Liver (tissue), 3 donors: ENCODE data around the gene IGF1R.

Experiments
- CTCF ChIP-seq: fragments of 150-350 bp; IDR thresholded peaks from 2 replicates; pipeline ENCODE4 v1.5.1; 2017; ENCODE audit warnings: improper control_type of control experiment, low read depth, low read length; ENCODE audit not compliant: missing input control
- FOXA1 ChIP-seq: IDR thresholded peaks from 2 replicates; pipeline ENCODE4 v1.6.1; 2016; ENCODE audit warnings: antibody characterized with exemption
- GABPA ChIP-seq, 2 donors: IDR thresholded peaks in 1 of 2; conservative IDR thresholded peaks in 1 of 2; 2 replicates each; pipeline ENCODE4 v1.6.1; 2016; ENCODE audit warnings: antibody characterized with exemption in 2 of 2, mild to moderate bottlenecking in 1 of 2, moderate library complexity in 1 of 2
- JUND ChIP-seq, 2 donors: IDR thresholded peaks; 2 replicates each; pipeline ENCODE4 v1.6.1; 2016; ENCODE audit warnings: antibody characterized with exemption in 2 of 2
- MAX ChIP-seq: IDR thresholded peaks from 2 replicates; pipeline ENCODE4 v1.6.1; 2016; ENCODE audit warnings: antibody characterized with exemption
- NR2F2 ChIP-seq: IDR thresholded peaks from 2 replicates; pipeline ENCODE4 v1.6.1; 2016; ENCODE audit warnings: antibody characterized with exemption
- RAD21 ChIP-seq, 2 donors: IDR thresholded peaks; 2 replicates each; pipeline ENCODE4 v1.6.1; 2016; ENCODE audit warnings: antibody characterized with exemption in 2 of 2, mild to moderate bottlenecking in 2 of 2
- REST ChIP-seq: IDR thresholded peaks from 2 replicates; pipeline ENCODE4 v1.6.1; 2016; ENCODE audit warnings: antibody characterized with exemption, mild to moderate bottlenecking
- SP1 ChIP-seq: IDR thresholded peaks from 2 replicates; pipeline ENCODE4 v1.6.1; 2018; ENCODE audit warnings: antibody characterized with exemption, mild to moderate bottlenecking
- YY1 ChIP-seq: IDR thresholded peaks from 2 replicates; pipeline ENCODE4 v1.6.1; 2016; ENCODE audit warnings: antibody characterized with exemption, mild to moderate bottlenecking
- donor health status: healthy.
- donor health status: healthy.

- TF ChIP-seq CTCF (no peak), RAD21 (IDR thresholded peaks at IDR 0.05) (no peak), MAX (no peak), SP1 (no peak), YY1 (no peak), JUND (IDR thresholded peaks at IDR 0.05) (no peak), GABPA (IDR thresholded peaks at IDR 0.05 in 1 of 2, conservative IDR thresholded peaks at IDR 0.05 in 1 of 2) (no peak), NR2F2 (no peak), FOXA1 (no peak), REST (no peak)
Observed at GRCh38 chr15:98953968-98954367, 305.6 kb downstream of the IGF1R start.
